SK-N-SH (cell line): ENCODE measurements around the gene HACD1. TPM values are rescaled to one million over a fixed set of nuclear protein-coding genes. Genes with fewer than 3 reads are reported as not detected.

ENCODE experiments used
- CTCF ChIA-PET: fragments of 300-600, 350-600 bp; formaldehyde crosslinking; extraction: SDS; loops from one replicate; lab custom pipeline; 2021; lab: Yijun Ruan, JAX
- POLR2A ChIA-PET: fragments of 350-600 bp; sonication (Branson Sonifier 250); formaldehyde crosslinking; extraction: SDS; loops from one replicate; lab custom pipeline; 2020; ENCODE audit warnings: antibody characterized with exemption, inconsistent platforms; lab: Yijun Ruan, JAX
- DNase-seq: peaks from one replicate; pipeline ENCODE4 v3.0.0; 2012
- H2AFZ ChIP-seq: fragments of 200-600 bp; sonication (generic); 2 replicates; pipeline ENCODE4 v1.8.1; 2016; ENCODE audit warnings: antibody characterized with exemption, mild to moderate bottlenecking, low read depth
- H3F3A ChIP-seq: fragments of 200-600 bp; sonication (generic); replicated peaks from 2 replicates; pipeline ENCODE3; 2016; ENCODE audit warnings: antibody characterized with exemption, mild to moderate bottlenecking; ENCODE audit not compliant: insufficient read depth
- H3K27ac ChIP-seq, 2 experiments: fragments of 200-500 bp in 1 of 2; fragments of 200-600 bp in 1 of 2; sonication (Bioruptor generic) in 1 of 2; sonication (generic), shearing (Covaris generic) in 1 of 2; 2 replicates each; pipeline versions ENCODE4 v1.5.1 to v1.6.1; 2014 to 2016; ENCODE audit warnings: low read depth in 2 of 2, inconsistent platforms in 1 of 2, low read length in 1 of 2, mild to moderate bottlenecking in 1 of 2, mixed read lengths in 1 of 2
- H3K27me3 ChIP-seq: fragments of 200-600 bp; sonication (generic), shearing (Covaris generic); 2 replicates; pipeline ENCODE4 v1.6.1; 2016; ENCODE audit warnings: mixed run types; ENCODE audit not compliant: insufficient read depth
- H3K36me3 ChIP-seq, 2 experiments: fragments of 200-500 bp in 1 of 2; fragments of 200-600 bp in 1 of 2; sonication (Bioruptor generic) in 1 of 2; sonication (generic) in 1 of 2; replicated peaks in 1 of 2; 2 replicates each; pipeline versions ENCODE3 to v1.5.1; 2014 to 2016; ENCODE audit warnings: low read length in 1 of 2, mild to moderate bottlenecking in 1 of 2; ENCODE audit not compliant: insufficient read depth in 2 of 2, control insufficient read depth in 1 of 2
- H3K4me1 ChIP-seq, 2 experiments: fragments of 200-500 bp in 1 of 2; fragments of 200-600 bp in 1 of 2; sonication (Bioruptor generic) in 1 of 2; sonication (generic), shearing (Covaris generic) in 1 of 2; 2 replicates each; pipeline versions ENCODE4 v1.5.1 to v1.6.1; 2014 to 2016; ENCODE audit warnings: low read depth in 1 of 2, low read length in 1 of 2, mixed run types in 1 of 2; ENCODE audit not compliant: insufficient read depth in 2 of 2, control insufficient read depth in 1 of 2
- H3K4me2 ChIP-seq: fragments of 200-600 bp; sonication (generic), shearing (Covaris generic); 2 replicates; pipeline ENCODE4 v1.6.1; 2017; ENCODE audit warnings: mixed run types
- H3K4me3 ChIP-seq, 2 experiments: fragments of 200-500 bp in 1 of 2; fragments of 200-600 bp in 1 of 2; sonication (Bioruptor generic) in 1 of 2; sonication (generic), shearing (Covaris generic) in 1 of 2; 2 replicates each; pipeline versions ENCODE4 v1.5.1 to v1.8.1; 2014 to 2016; ENCODE audit warnings: low read depth in 2 of 2, inconsistent platforms in 1 of 2, low read length in 1 of 2, mild to moderate bottlenecking in 1 of 2, mixed read lengths in 1 of 2, moderate library complexity in 1 of 2
- H3K79me2 ChIP-seq: fragments of 200-600 bp; sonication (generic); 2 replicates; pipeline ENCODE4 v1.8.1; 2017; ENCODE audit warnings: mild to moderate bottlenecking; ENCODE audit not compliant: insufficient read depth
- H3K9ac ChIP-seq: fragments of 200-600 bp; sonication (generic); 2 replicates; pipeline ENCODE4 v1.6.1; 2017; ENCODE audit warnings: mixed run types
- H3K9me2 ChIP-seq: fragments of 200-600 bp; sonication (generic); 2 replicates; pipeline ENCODE4 v1.6.1; 2017; ENCODE audit warnings: mixed run types
- H3K9me3 ChIP-seq: fragments of 200-600 bp; sonication (generic); 2 replicates; pipeline ENCODE4 v1.6.1; 2017; ENCODE audit warnings: mixed run types, mild to moderate bottlenecking, moderate library complexity
- H4K20me1 ChIP-seq: fragments of 200-600 bp; sonication (generic); 2 replicates; pipeline ENCODE4 v1.6.1; 2017; ENCODE audit warnings: mild to moderate bottlenecking, mixed run types; ENCODE audit not compliant: insufficient read depth
- CTCF ChIP-seq: fragments of 200-600 bp; sonication (generic); IDR thresholded peaks from 2 replicates; pipeline ENCODE4 v1.6.1; 2017; ENCODE audit warnings: antibody characterized with exemption, mild to moderate bottlenecking, moderate library complexity
- JUND ChIP-seq: IDR thresholded peaks from 2 replicates; pipeline ENCODE4 v1.4.0; 2012
- MAX ChIP-seq: IDR thresholded peaks from 2 replicates; pipeline ENCODE4 v1.4.0; 2012; ENCODE audit warnings: low read depth
- MEF2A ChIP-seq: IDR thresholded peaks from 2 replicates; pipeline ENCODE4 v1.4.0; 2012; ENCODE audit warnings: low read depth, borderline replicate concordance
- NFIC ChIP-seq: IDR thresholded peaks from 2 replicates; pipeline ENCODE4 v1.4.0; 2012; ENCODE audit warnings: borderline replicate concordance
- RAD21 ChIP-seq: IDR thresholded peaks from 2 replicates; pipeline ENCODE4 v1.6.1; 2012; ENCODE audit warnings: mild to moderate bottlenecking, low read length
- RCOR1 ChIP-seq: fragments of 150-350 bp; IDR thresholded peaks from 2 replicates; pipeline ENCODE4 v1.6.1; 2017; ENCODE audit warnings: antibody characterized with exemption, low read length
- RFX5 ChIP-seq: IDR thresholded peaks from 2 replicates; pipeline ENCODE4 v1.6.1; 2012; ENCODE audit warnings: mild to moderate bottlenecking, improper control_type of control experiment, low read length
- SMC3 ChIP-seq: IDR thresholded peaks from 2 replicates; pipeline ENCODE4 v1.6.1; 2012; ENCODE audit warnings: low read depth, low read length, improper control_type of control experiment
- TAF1 ChIP-seq: IDR thresholded peaks from 2 replicates; pipeline ENCODE4 v1.6.1; 2012; ENCODE audit warnings: low read depth, mild to moderate bottlenecking, low read length, moderate library complexity, borderline replicate concordance
- WGBS: methylation state at CpG from one replicate; pipeline ENCODE4 v1.1.6; 2017; ENCODE audit warnings: low lambda C conversion rate; 5-methylcytosine and 5-hydroxymethylcytosine counted together
- polyA plus RNA-seq, 3 experiments: library from polyadenylated mRNA; depleted of rRNA; stranded (reverse); fragments of >200 nt; gene quantifications; 2 replicates each; pipeline ENCODE4 v1.2.3, GENCODE V29; 2012

HACD1 gene
- polyA plus RNA-seq, 1 of the 3 experiments (the other 2 are of a cell fraction), result 23.9 TPM

GRCh38 chr10:17599089-17599488 is 18.1 kb downstream of the HACD1 start:
- H3K4me2 ChIP-seq, result no peak overlapping the region
- no peak overlapping the region for H3K9ac ChIP-seq
- H3K27ac ChIP-seq, result no peak overlapping the region
- ChIA-PET CTCF (no interaction called here), POLR2A (no interaction called here)
- H3K9me2 ChIP-seq, result no peaks in the 10 kb centered on the region
- H3K4me1 ChIP-seq, result no peaks in the 10 kb centered on the region
- H3K4me3 ChIP-seq, result no peak overlapping the region
- H3K79me2 ChIP-seq, result peaks cover 6% of the 10 kb centered on the region; the same call in 1 of the 2 replicates
- peaks cover 2 to 21% of the 10 kb centered on the region in 2 experiments for H3K36me3 ChIP-seq
- H3K9me3 ChIP-seq, result no peaks in the 10 kb centered on the region
- WGBS, result 91% methylated on average over 8 of the region's 8 CpGs
- TF ChIP-seq MAX, result no peak
- no peak for TF ChIP-seq RCOR1
- peak; percentile 56 for TF ChIP-seq SMC3
- peak; percentile 49 for TF ChIP-seq CTCF
- no peak for TF ChIP-seq NFIC
- peak; percentile 48 for TF ChIP-seq RAD21
- H4K20me1 ChIP-seq, result no peaks in the 10 kb centered on the region
- DNase-seq, result peak; percentile 13
- no peaks in the 10 kb centered on the region for H3K27me3 ChIP-seq
- H2AFZ ChIP-seq, result no peak overlapping the region
- no peaks in the 10 kb centered on the region for H3F3A ChIP-seq

GRCh38 chr10:17597386-17597785 is 19.8 kb downstream of the HACD1 start:
- Histone ChIP-seq H3K27ac (no peak overlapping the region), H3K4me3 (no peak overlapping the region), H3K27me3 (no peaks in the 10 kb centered on the region), H3K36me3 (peaks cover 4 to 19% of the 10 kb centered on the region in 2 experiments), H4K20me1 (no peaks in the 10 kb centered on the region), H3K4me2 (no peak overlapping the region), H3K4me1 (no peaks in the 10 kb centered on the region), H3F3A (no peaks in the 10 kb centered on the region), H2AFZ (no peak overlapping the region), H3K9me3 (no peaks in the 10 kb centered on the region), H3K79me2 (peaks cover 6% of the 10 kb centered on the region; the same call in 1 of the 2 replicates), H3K9ac (no peak overlapping the region), H3K9me2 (no peaks in the 10 kb centered on the region)
- ChIA-PET POLR2A (no interaction called here), CTCF (interaction anchor here (1.0 to 3.2 kb wide), 4 partner anchors 9 to 188 kb away, joined by 3 to 9 read pairs (median 4); no protein-coding TSS in a partner anchor)
- DNase-seq, result no peak
- no peak for TF ChIP-seq MEF2A
- TF ChIP-seq JUND, result no peak
- TF ChIP-seq TAF1, result no peak
- no peak for TF ChIP-seq RFX5
- no peak for TF ChIP-seq MAX
- WGBS, result 95% methylated on average over 3 of the region's 3 CpGs
